ENCODE results near the gene TBCD.

The TBCD gene

GRCh38 chr17:82959242-82959930, 207.5 kb downstream of the TBCD start:
- H3K4me3 ChIP-seq (replicated peaks in 1 of 2; ENCODE audit: low read depth in 2 of 2, low read length in 2 of 2) = no peak overlapping the region
- no peak for TF ChIP-seq CTCF (IDR thresholded peaks at IDR 0.05; ENCODE audit: low read depth, low read length)
- DNase-seq (ENCODE audit: low read depth in 2 of 2) = no peak

GRCh38 chr17:82959990-82960418, 208.1 kb downstream of the TBCD start:
- DNase-seq (ENCODE audit: low read depth in 2 of 2) = no peak
- H3K4me3 ChIP-seq (replicated peaks in 1 of 2; ENCODE audit: low read depth in 2 of 2, low read length in 2 of 2) = no peak overlapping the region
- TF ChIP-seq CTCF (IDR thresholded peaks at IDR 0.05; ENCODE audit: low read depth, low read length) = no peak

GRCh38 chr17:82960419-82961271, 208.8 kb downstream of the TBCD start:
- no peak for DNase-seq (ENCODE audit: low read depth in 2 of 2)
- no peak overlapping the region for H3K4me3 ChIP-seq (replicated peaks in 1 of 2; ENCODE audit: low read depth in 2 of 2, low read length in 2 of 2)
- TF ChIP-seq CTCF (IDR thresholded peaks at IDR 0.05; ENCODE audit: low read depth, low read length) = no peak

GRCh38 chr17:82961366-82962162, 209.7 kb downstream of the TBCD start:
- no peak for TF ChIP-seq CTCF (IDR thresholded peaks at IDR 0.05; ENCODE audit: low read depth, low read length)
- no peak for DNase-seq (ENCODE audit: low read depth in 2 of 2)
- no peak overlapping the region for H3K4me3 ChIP-seq (replicated peaks in 1 of 2; ENCODE audit: low read depth in 2 of 2, low read length in 2 of 2)

GRCh38 chr17:82962163-82962720, 210.4 kb downstream of the TBCD start:
- peak in 1 of 2 donors; percentile 24 for DNase-seq (ENCODE audit: low read depth in 2 of 2)
- no peak for TF ChIP-seq CTCF (IDR thresholded peaks at IDR 0.05; ENCODE audit: low read depth, low read length)
- H3K4me3 ChIP-seq (replicated peaks in 1 of 2; ENCODE audit: low read depth in 2 of 2, low read length in 2 of 2) = no peak overlapping the region

Data from cardiac fibroblast (primary cell).